Measurements from ENCODE around the gene SDK1. TPM values are rescaled to one million over a fixed set of nuclear protein-coding genes. Genes with fewer than 3 reads are reported as not detected.
"Not testable (repeated sequence)": the region's sequence is repeated elsewhere in the genome, so short reads cannot be mapped to it uniquely, and the experiment has no call there.

SDK1 gene
- total RNA-seq, 4 donors from 2014 or later: 2.0 to 9.3 (median 3.8) TPM

- Histone ChIP-seq H3K9me3 (no peaks in the 10 kb centered on the region), H3K4me3 (no peak overlapping the region), H3K27me3 (peaks cover 0 to 35% (median 0%) of the 10 kb centered on the region in 4 donors), H3K27ac (no peak overlapping the region), H3K36me3 (no peaks in the 10 kb centered on the region), H3K4me1 (no peaks in the 10 kb centered on the region)
- intact Hi-C loops (cut with DNase I): no loop called here
- no peak for DNase-seq
- TF ChIP-seq CTCF (IDR thresholded peaks at IDR 0.05) (no peak), POLR2A (IDR thresholded peaks at IDR 0.05) (no peak)
- WGBS, 2 donors: 76 to 78% methylated on average over 13 to 14 of the region's 14 CpGs
Measured at GRCh38 chr7:3928727-3929515, 627.9 kb downstream of the SDK1 start.

GRCh38 chr7:3931843-3932242, 630.8 kb downstream of the SDK1 start:
- TF ChIP-seq POLR2A (IDR thresholded peaks at IDR 0.05) (no peak), CTCF (IDR thresholded peaks at IDR 0.05) (no peak)
- Histone ChIP-seq H3K36me3 (no peaks in the 10 kb centered on the region), H3K27me3 (peaks cover 0 to 14% (median 0%) of the 10 kb centered on the region in 4 donors), H3K4me3 (no peak overlapping the region), H3K9me3 (peaks cover 0 to 6% (median 5%) of the 10 kb centered on the region in 3 donors), H3K4me1 (no peaks in the 10 kb centered on the region), H3K27ac (no peak overlapping the region)
- intact Hi-C loops (cut with DNase I): no loop called here
- DNase-seq: no peak
- WGBS, 2 donors: 54 to 60% methylated on average over 3 of the region's 3 CpGs

GRCh38 chr7:3937146-3937545, 636.1 kb downstream of the SDK1 start:
- intact Hi-C loops (cut with DNase I): no loop called here
- peaks cover 0 to 6% (median 5%) of the 10 kb centered on the region in 3 donors for H3K9me3 ChIP-seq
- no peak for DNase-seq
- TF ChIP-seq CTCF (IDR thresholded peaks at IDR 0.05) (no peak), POLR2A (IDR thresholded peaks at IDR 0.05) (no peak)
- no peak overlapping the region for H3K4me3 ChIP-seq
- H3K36me3 ChIP-seq: no peaks in the 10 kb centered on the region
- H3K4me1 ChIP-seq: no peaks in the 10 kb centered on the region
- 91 to 99% methylated on average over 8 of the region's 8 CpGs for WGBS, 2 donors
- H3K27ac ChIP-seq: no peak overlapping the region
- peaks cover 0 to 3% (median 0%) of the 10 kb centered on the region in 4 donors for H3K27me3 ChIP-seq

GRCh38 chr7:3937605-3938004, 636.6 kb downstream of the SDK1 start:
- Histone ChIP-seq H3K4me3 (no peak overlapping the region), H3K9me3 (peaks cover 0 to 6% (median 5%) of the 10 kb centered on the region in 3 donors), H3K27ac (no peak overlapping the region), H3K4me1 (peaks cover 0 to 2% (median under 1%) of the 10 kb centered on the region in 3 donors), H3K27me3 (peaks cover 0 to 3% (median 0%) of the 10 kb centered on the region in 4 donors), H3K36me3 (no peaks in the 10 kb centered on the region)
- WGBS, 2 donors: 82 to 87% methylated on average over 11 to 13 of the region's 14 CpGs
- no peak for TF ChIP-seq CTCF (IDR thresholded peaks at IDR 0.05)
- TF ChIP-seq POLR2A (IDR thresholded peaks at IDR 0.05): no peak
- DNase-seq: no peak
- intact Hi-C loops (cut with DNase I): no loop called here

- H3K27me3 ChIP-seq; DNase-seq; H3K9me3 ChIP-seq; H3K27ac ChIP-seq; H3K4me3 ChIP-seq; intact Hi-C loops (cut with DNase I); H3K36me3 ChIP-seq: not testable (repeated sequence)
- H3K4me1 ChIP-seq: peaks cover 0 to 18% (median 6%) of the 10 kb centered on the region in 3 donors
- WGBS, 2 donors: 94 to 95% methylated on average over 8 to 10 of the region's 12 CpGs
Measured at GRCh38 chr7:3941706-3942105, 640.7 kb downstream of the SDK1 start.
